Esophagus squamous epithelium (tissue), 4 donors: Measurements from ENCODE around the gene TIAL1.

Experiments
- CTCF ChIP-seq, 6 experiments: fragments of 450-650 bp in 4 of 6; fragments of 200-600 bp in 2 of 6; sonication (generic) in 2 of 6; IDR thresholded peaks; one replicate each; pipeline ENCODE4 v1.5.1; 2016 to 2019; ENCODE audit warnings: antibody characterized with exemption in 6 of 6, mild to moderate bottlenecking in 4 of 6, moderate library complexity in 4 of 6
- POLR2A ChIP-seq, 4 donors: fragments of 450-650 bp; IDR thresholded peaks; one replicate each; pipeline ENCODE4 v1.6.1; 2017; ENCODE audit warnings: antibody characterized with exemption in 4 of 4, mild to moderate bottlenecking in 4 of 4, moderate library complexity in 3 of 4

- TF ChIP-seq CTCF (IDR thresholded peaks at IDR 0.05): no peak
- no peak for TF ChIP-seq POLR2A (IDR thresholded peaks at IDR 0.05)
Observed at GRCh38 chr10:119524720-119525070, 72.1 kb downstream of the TIAL1 start.
